Skeletal muscle satellite cell (primary cell): ENCODE results near the gene GUCY2D.
"Not testable (repeated sequence)": the region's sequence is repeated elsewhere in the genome, so short reads cannot be mapped to it uniquely, and the experiment has no call there.

Experiments
- H3K27me3 ChIP-seq: 2 replicates; pipeline ENCODE4 v1.7.0; 2013; ENCODE audit warnings: low read length; ENCODE audit not compliant: control insufficient read depth, insufficient read depth
- H3K36me3 ChIP-seq: 2 replicates; pipeline ENCODE4 v1.7.0; 2013; ENCODE audit warnings: mild to moderate bottlenecking, control low read depth, low read length; ENCODE audit not compliant: insufficient read depth
- H3K4me1 ChIP-seq: 2 replicates; pipeline ENCODE4 v1.7.0; 2013; ENCODE audit warnings: low read length; ENCODE audit not compliant: control insufficient read depth, insufficient read depth
- H3K4me2 ChIP-seq: 2 replicates; pipeline ENCODE4 v1.7.0; 2013; ENCODE audit warnings: mild to moderate bottlenecking, low read length
- H3K4me3 ChIP-seq: 2 replicates; pipeline ENCODE4 v1.7.0; 2013; ENCODE audit warnings: low read length
- H3K9ac ChIP-seq: 2 replicates; pipeline ENCODE4 v1.7.0; 2013; ENCODE audit warnings: mild to moderate bottlenecking, low read depth, low read length, moderate library complexity
- H3K9me3 ChIP-seq: replicated peaks from 2 replicates; pipeline ENCODE4 v1.7.0; 2013; ENCODE audit warnings: mild to moderate bottlenecking, control low read depth, low read length

The GUCY2D gene

GRCh38 chr17:8052256-8053252 is 50.1 kb downstream of the GUCY2D start:
- no peaks in the 10 kb centered on the region for H3K9me3 ChIP-seq
- H3K36me3 ChIP-seq: no peaks in the 10 kb centered on the region
- H3K4me3 ChIP-seq: no peak overlapping the region
- peaks cover 21% of the 10 kb centered on the region for H3K27me3 ChIP-seq
- no peak overlapping the region for H3K4me2 ChIP-seq
- peaks cover 22% of the 10 kb centered on the region for H3K4me1 ChIP-seq
- H3K9ac ChIP-seq: no peak overlapping the region

DNA sequence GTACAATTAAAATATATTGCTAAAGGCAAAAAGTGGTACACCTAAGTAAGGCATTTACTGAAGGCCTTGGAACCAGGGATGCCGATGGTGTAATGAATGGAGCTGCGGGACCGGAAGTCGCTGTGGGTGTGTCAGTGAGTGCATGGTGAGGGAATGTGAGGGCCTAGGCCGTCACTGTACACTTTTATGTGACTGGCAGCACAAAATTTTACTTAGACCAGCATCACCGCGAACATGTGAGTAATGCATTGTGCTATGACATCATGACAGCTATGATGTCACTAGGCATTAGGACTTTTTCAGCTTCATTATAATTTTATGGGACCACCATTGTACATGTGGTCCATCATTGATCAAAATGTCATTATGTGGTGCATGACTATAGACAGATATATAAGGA is 51.2 kb downstream of the GUCY2D start:
- H3K4me2 ChIP-seq: no peak overlapping the region
- no peak overlapping the region for H3K4me3 ChIP-seq
- peaks cover 21% of the 10 kb centered on the region for H3K27me3 ChIP-seq
- H3K9me3 ChIP-seq: no peaks in the 10 kb centered on the region
- H3K36me3 ChIP-seq: no peaks in the 10 kb centered on the region
- H3K4me1 ChIP-seq: peaks cover 22% of the 10 kb centered on the region
- H3K9ac ChIP-seq: no peak overlapping the region

GRCh38 chr17:8055851-8056231 is 53.4 kb downstream of the GUCY2D start:
- Histone ChIP-seq H3K4me1 (peaks cover 22% of the 10 kb centered on the region), H3K9me3 (no peaks in the 10 kb centered on the region), H3K27me3 (peaks cover 37% of the 10 kb centered on the region), H3K9ac (no peak overlapping the region), H3K36me3 (no peaks in the 10 kb centered on the region), H3K4me2 (peak overlapping the region; percentile 50), H3K4me3 (no peak overlapping the region)

DNA sequence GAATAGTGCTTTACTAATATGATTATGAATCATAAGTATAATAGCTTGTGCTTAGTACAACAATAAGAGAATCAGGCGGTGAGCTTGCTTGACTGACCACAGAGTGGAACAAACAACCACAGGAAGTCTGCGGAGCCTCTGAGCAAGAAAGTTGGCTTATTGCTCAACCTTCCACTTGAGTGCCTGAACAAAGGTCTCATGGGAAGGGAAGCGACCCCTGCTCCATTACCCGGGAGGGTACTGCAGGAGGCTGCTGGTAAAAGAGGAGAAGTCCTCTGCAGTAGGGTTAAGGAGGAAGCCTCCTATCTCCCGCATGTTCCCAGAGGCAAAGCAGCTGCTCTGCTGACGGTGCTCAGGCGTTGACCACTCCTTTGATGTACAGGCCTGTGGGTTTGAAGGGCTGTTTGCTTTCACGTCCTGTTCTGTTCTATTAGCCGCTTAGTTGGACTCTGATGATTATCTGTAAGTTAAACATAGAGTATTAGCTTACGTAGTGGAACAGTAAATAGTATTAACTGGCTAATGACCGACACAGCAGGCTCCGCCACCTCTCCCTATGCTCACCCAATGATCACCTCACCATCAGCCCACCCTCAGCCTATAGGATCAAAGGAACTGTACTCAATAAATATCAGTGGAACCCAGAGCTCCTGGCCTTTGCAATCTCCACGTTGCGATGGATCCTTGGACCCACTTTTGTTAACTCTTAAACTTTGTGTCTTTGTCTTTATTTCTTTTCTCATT is 54.0 kb downstream of the GUCY2D start:
- peaks cover 43% of the 10 kb centered on the region for H3K27me3 ChIP-seq
- H3K9me3 ChIP-seq: no peaks in the 10 kb centered on the region
- peaks cover 22% of the 10 kb centered on the region for H3K4me1 ChIP-seq
- H3K9ac ChIP-seq: no peak overlapping the region
- H3K36me3 ChIP-seq: no peaks in the 10 kb centered on the region
- no peak overlapping the region for H3K4me3 ChIP-seq
- H3K4me2 ChIP-seq: peak overlapping the region; percentile 50

GRCh38 chr17:8056976-8057625 is 54.7 kb downstream of the GUCY2D start:
- no peak overlapping the region for H3K9ac ChIP-seq
- no peak overlapping the region for H3K4me3 ChIP-seq
- no peaks in the 10 kb centered on the region for H3K9me3 ChIP-seq
- H3K4me1 ChIP-seq: peaks cover 22% of the 10 kb centered on the region
- H3K27me3 ChIP-seq: peaks cover 43% of the 10 kb centered on the region
- H3K4me2 ChIP-seq: peak overlapping the region; percentile 40
- H3K36me3 ChIP-seq: no peaks in the 10 kb centered on the region

DNA sequence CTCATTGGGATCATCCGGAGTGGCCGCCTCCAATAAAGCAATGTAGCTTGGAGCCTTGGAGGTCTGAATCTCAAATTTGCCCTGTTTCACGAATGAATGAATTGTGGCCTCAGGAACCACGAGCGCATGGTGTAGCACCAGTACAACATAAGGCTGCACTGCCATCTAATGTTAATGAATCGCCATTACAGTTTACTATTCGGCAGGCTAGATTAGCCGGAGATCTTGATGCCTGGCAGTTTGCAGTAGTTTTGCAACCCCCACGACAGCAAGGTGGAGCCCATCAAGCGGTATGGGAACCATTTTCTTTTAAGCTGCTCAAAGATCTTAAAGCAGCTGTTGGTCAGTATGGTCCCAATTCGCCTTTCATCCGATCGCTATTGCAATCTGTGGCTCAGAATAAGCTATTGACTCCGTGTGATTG is 55.3 kb downstream of the GUCY2D start:
- Histone ChIP-seq H3K36me3 (no peaks in the 10 kb centered on the region), H3K27me3 (peaks cover 45% of the 10 kb centered on the region), H3K4me1 (peaks cover 27% of the 10 kb centered on the region), H3K9ac (no peak overlapping the region), H3K9me3 (no peaks in the 10 kb centered on the region), H3K4me2 (peak overlapping the region; percentile 47), H3K4me3 (no peak overlapping the region)

GRCh38 chr17:8059131-8059530 is 56.7 kb downstream of the GUCY2D start:
- peaks cover 56% of the 10 kb centered on the region for H3K27me3 ChIP-seq
- no peaks in the 10 kb centered on the region for H3K9me3 ChIP-seq
- no peak overlapping the region for H3K9ac ChIP-seq
- H3K4me3 ChIP-seq: no peak overlapping the region
- no peak overlapping the region for H3K4me2 ChIP-seq
- peaks cover 32% of the 10 kb centered on the region for H3K4me1 ChIP-seq
- H3K36me3 ChIP-seq: no peaks in the 10 kb centered on the region

GRCh38 chr17:8060274-8060673 is 57.9 kb downstream of the GUCY2D start:
- no peak overlapping the region for H3K4me3 ChIP-seq
- H3K4me1 ChIP-seq: peaks cover 31% of the 10 kb centered on the region
- peaks cover 66% of the 10 kb centered on the region for H3K27me3 ChIP-seq
- no peaks in the 10 kb centered on the region for H3K36me3 ChIP-seq
- H3K9me3 ChIP-seq: no peaks in the 10 kb centered on the region
- H3K9ac ChIP-seq: no peak overlapping the region
- no peak overlapping the region for H3K4me2 ChIP-seq

GRCh38 chr17:8061851-8062250 is 59.4 kb downstream of the GUCY2D start:
- Histone ChIP-seq H3K4me1 (peaks cover 17% of the 10 kb centered on the region), H3K27me3 (peaks cover 76% of the 10 kb centered on the region)
- H3K4me3 ChIP-seq, H3K4me2 ChIP-seq, H3K9ac ChIP-seq, H3K9me3 ChIP-seq, H3K36me3 ChIP-seq: not testable (repeated sequence)

DNA sequence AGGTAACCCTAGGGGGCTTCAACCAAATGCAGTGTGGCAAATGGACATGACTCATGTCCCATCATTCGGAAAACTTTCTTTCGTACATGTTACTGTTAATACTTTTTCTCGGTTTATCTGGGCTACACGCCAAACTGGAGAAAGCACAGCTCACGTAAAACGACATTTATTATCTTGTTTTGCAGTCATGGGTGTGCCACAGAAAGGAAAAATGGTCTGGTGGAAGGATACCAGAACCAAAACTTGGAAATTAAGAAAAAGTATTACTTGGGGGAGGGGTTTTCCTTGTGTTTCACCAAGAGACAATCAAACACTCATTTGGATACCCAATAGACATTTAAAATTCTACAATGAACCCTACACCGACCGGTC is 60.0 kb downstream of the GUCY2D start:
- Histone ChIP-seq H3K27me3 (peaks cover 81% of the 10 kb centered on the region), H3K4me2 (peak overlapping the region; percentile 34)

GRCh38 chr17:8062807-8063483 is 60.5 kb downstream of the GUCY2D start:
- H3K4me3 ChIP-seq: no peak overlapping the region
- H3K9me3 ChIP-seq: no peaks in the 10 kb centered on the region
- H3K4me1 ChIP-seq: peaks cover 9% of the 10 kb centered on the region
- H3K36me3 ChIP-seq: no peaks in the 10 kb centered on the region
- H3K4me2 ChIP-seq: peak overlapping the region; percentile 34
- H3K9ac ChIP-seq: no peak overlapping the region
- peaks cover 84% of the 10 kb centered on the region for H3K27me3 ChIP-seq

More for the DNA sequence above, 60.0 kb downstream of the GUCY2D start:
- no peak overlapping the region for H3K4me3 ChIP-seq
- no peaks in the 10 kb centered on the region for H3K36me3 ChIP-seq
- H3K9me3 ChIP-seq: no peaks in the 10 kb centered on the region
- peaks cover 11% of the 10 kb centered on the region for H3K4me1 ChIP-seq
- no peak overlapping the region for H3K9ac ChIP-seq
